DND-41 (cell line): ENCODE measurements around the gene IGLON5.

Experiments
- ATAC-seq: fragments of 200-7000 bp; cut with Tn5 transposase; 3 replicates; pipeline ENCODE4 v1.9.1; 2021; ENCODE audit warnings: low read depth; ENCODE audit not compliant: insufficient read depth
- DNase-seq: peaks from one replicate; pipeline ENCODE4 v3.0.0-alpha.2; 2020
- H2AFZ ChIP-seq: 2 replicates; pipeline ENCODE4 v1.6.0; 2012; ENCODE audit warnings: low read depth, low read length
- H3K27ac ChIP-seq: 2 replicates; pipeline ENCODE4 v1.5.1; 2012; ENCODE audit warnings: low read length, inconsistent platforms
- H3K27me3 ChIP-seq: fragments of 200-600 bp; sonication (generic); 2 replicates; pipeline ENCODE4 v1.6.0; 2012; ENCODE audit warnings: low read length, mild to moderate bottlenecking, inconsistent platforms; ENCODE audit not compliant: insufficient read depth, poor library complexity
- H3K36me3 ChIP-seq: 2 replicates; pipeline ENCODE4 v1.5.1; 2012; ENCODE audit warnings: low read length, inconsistent platforms; ENCODE audit not compliant: insufficient read depth
- H3K4me1 ChIP-seq: 2 replicates; pipeline ENCODE4 v1.5.1; 2012; ENCODE audit warnings: mild to moderate bottlenecking, low read length; ENCODE audit not compliant: insufficient read depth
- H3K4me2 ChIP-seq: 2 replicates; pipeline ENCODE4 v1.6.0; 2012; ENCODE audit warnings: mild to moderate bottlenecking, moderate library complexity, low read length, inconsistent platforms; ENCODE audit not compliant: insufficient read depth
- H3K4me3 ChIP-seq, 2 experiments: fragments of 200-600 bp in 1 of 2; shearing (Covaris generic) in 1 of 2; 2 replicates each; pipeline ENCODE4 v1.5.1; 2012 to 2016; ENCODE audit warnings: inconsistent platforms in 2 of 2, low read length in 2 of 2, mild to moderate bottlenecking in 2 of 2, low read depth in 1 of 2, moderate library complexity in 1 of 2
- H3K79me2 ChIP-seq: 2 replicates; pipeline ENCODE4 v1.6.0; 2012; ENCODE audit warnings: low read length, inconsistent platforms; ENCODE audit not compliant: insufficient read depth
- H3K9ac ChIP-seq: 2 replicates; pipeline ENCODE4 v1.6.0; 2012; ENCODE audit warnings: low read depth, mild to moderate bottlenecking, inconsistent platforms, low read length, moderate library complexity
- H3K9me3 ChIP-seq: 2 replicates; pipeline ENCODE4 v1.5.1; 2012; ENCODE audit warnings: low read length, moderate library complexity, mild to moderate bottlenecking, inconsistent platforms; ENCODE audit not compliant: insufficient read depth, severe bottlenecking
- H4K20me1 ChIP-seq: 2 replicates; pipeline ENCODE4 v1.6.0; 2012; ENCODE audit warnings: low read length; ENCODE audit not compliant: insufficient read depth
- CTCF ChIP-seq: IDR thresholded peaks from 2 replicates; pipeline ENCODE4 v1.5.1; 2012; ENCODE audit warnings: borderline replicate concordance, low read length, moderate library complexity, mild to moderate bottlenecking; ENCODE audit not compliant: poor library complexity, severe bottlenecking; ENCODE audit errors: extremely low read depth
- EZH2 ChIP-seq: IDR thresholded peaks from 3 replicates; pipeline ENCODE4 v1.6.1; 2012; ENCODE audit warnings: borderline replicate concordance, low read depth, mild to moderate bottlenecking, moderate library complexity, low read length, inconsistent platforms; ENCODE audit not compliant: severe bottlenecking

IGLON5 gene

DNA sequence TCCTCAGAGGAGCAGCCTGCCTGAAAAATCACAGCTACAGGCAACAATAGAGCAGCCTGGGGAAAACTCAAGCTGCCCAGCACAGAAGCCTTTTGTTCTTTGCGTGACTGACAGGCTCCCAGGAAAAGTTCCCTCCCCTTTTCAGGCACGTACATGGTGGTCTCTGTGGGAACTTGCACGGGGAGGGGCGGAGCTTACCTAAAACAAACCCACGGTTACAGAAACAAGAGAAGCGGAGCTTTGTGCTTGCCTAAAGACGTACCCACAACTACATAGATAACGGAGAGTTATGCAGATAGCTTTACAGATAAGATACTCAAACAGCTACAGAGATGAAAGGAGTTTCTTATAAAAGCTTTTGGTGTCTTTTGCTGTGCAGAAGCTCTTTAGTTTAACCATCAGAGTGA lies 43.3 kb downstream of the IGLON5 start:
- no peaks in the 10 kb centered on the region for H3K27me3 ChIP-seq
- H3K36me3 ChIP-seq: peaks cover 29% of the 10 kb centered on the region
- H4K20me1 ChIP-seq: peaks cover 15% of the 10 kb centered on the region
- ATAC-seq (peak; percentile 90), DNase-seq (peak; percentile 75)
- TF ChIP-seq CTCF (no peak), EZH2 (no peak)
- H2AFZ ChIP-seq: no peak overlapping the region
- H3K4me3 ChIP-seq: no peak overlapping the region
- H3K9me3 ChIP-seq: no peaks in the 10 kb centered on the region
- H3K79me2 ChIP-seq: no peaks in the 10 kb centered on the region
- no peak overlapping the region for H3K9ac ChIP-seq
- no peak overlapping the region for H3K27ac ChIP-seq
- peaks cover 9% of the 10 kb centered on the region for H3K4me1 ChIP-seq
- no peak overlapping the region for H3K4me2 ChIP-seq

GRCh38 chr19:51356159-51356801 lies 44.8 kb downstream of the IGLON5 start:
- Histone ChIP-seq H3K79me2 (no peaks in the 10 kb centered on the region; the same call in 1 of the 2 replicates), H3K36me3 (peaks cover 17% of the 10 kb centered on the region), H3K9ac (no peak overlapping the region), H2AFZ (no peak overlapping the region), H3K4me3 (no peak overlapping the region), H4K20me1 (peaks cover 15% of the 10 kb centered on the region), H3K27ac (no peak overlapping the region), H3K9me3 (no peaks in the 10 kb centered on the region), H3K27me3 (no peaks in the 10 kb centered on the region), H3K4me2 (no peak overlapping the region), H3K4me1 (peaks cover 9% of the 10 kb centered on the region)
- DNase-seq: no peak
- ATAC-seq: no peak
- TF ChIP-seq EZH2 (no peak), CTCF (no peak)

- no peaks in the 10 kb centered on the region for H3K9me3 ChIP-seq
- H2AFZ ChIP-seq: no peak overlapping the region
- H3K9ac ChIP-seq: no peak overlapping the region
- no peak for ATAC-seq
- no peak overlapping the region for H3K27ac ChIP-seq
- H3K4me3 ChIP-seq: no peak overlapping the region
- peaks cover 6% of the 10 kb centered on the region for H3K36me3 ChIP-seq
- peaks cover 8% of the 10 kb centered on the region; the same call in 1 of the 2 replicates for H3K79me2 ChIP-seq
- H4K20me1 ChIP-seq: peaks cover 15% of the 10 kb centered on the region
- no peak overlapping the region for H3K4me2 ChIP-seq
- no peak for TF ChIP-seq CTCF
- TF ChIP-seq EZH2: no peak
- no peaks in the 10 kb centered on the region for H3K27me3 ChIP-seq
- peaks cover 13% of the 10 kb centered on the region for H3K4me1 ChIP-seq
- DNase-seq: no peak
These were observed 46.5 kb downstream of the IGLON5 start for GRCh38 chr19:51357952-51358351.
